Activated B cell treated with CpG ODN at 0.5 μM for 24 hours (primary cell): ENCODE data around the gene ZNF66. TPM values are rescaled to one million over a fixed set of nuclear protein-coding genes. Genes with fewer than 3 reads are reported as not detected.
"Not testable (repeated sequence)": the region's sequence is repeated elsewhere in the genome, so short reads cannot be mapped to it uniquely, and the experiment has no call there.

Source experiments
- ATAC-seq: fragments of 200-7000 bp; cut with Tn5 transposase; one replicate; pipeline ENCODE4 v1.10.0; 2021; ENCODE audit warnings: low read depth, mild to moderate bottlenecking, moderate library complexity
- CTCF ChIA-PET: fragments of 350-600 bp; sonication (Branson Sonifier 250); formaldehyde crosslinking; loops from one replicate; lab custom pipeline; 2021; ENCODE audit warnings: antibody characterized with exemption; lab: Charles Lee
- POLR2A ChIA-PET: fragments of 350-600 bp; sonication (Branson Sonifier 250); formaldehyde crosslinking; loops from one replicate; lab custom pipeline; 2021; ENCODE audit warnings: antibody characterized with exemption; lab: Charles Lee
- DNase-seq: peaks from one replicate; pipeline ENCODE4 v3.0.0; 2022
- H3K27ac Mint-ChIP-seq: one replicate; pipeline ENCODE4 v1.8.0; 2020; ENCODE audit warnings: mixed read lengths
- H3K27me3 Mint-ChIP-seq: one replicate; pipeline ENCODE4 v1.8.0; 2021; ENCODE audit warnings: mixed read lengths
- H3K36me3 Mint-ChIP-seq: one replicate; pipeline ENCODE4 v1.8.0; 2021; ENCODE audit warnings: low read depth, mixed read lengths
- H3K4me1 Mint-ChIP-seq: one replicate; pipeline ENCODE4 v1.8.0; 2021; ENCODE audit warnings: mixed read lengths
- H3K4me3 Mint-ChIP-seq: one replicate; pipeline ENCODE4 v1.8.0; 2020; ENCODE audit warnings: mild to moderate bottlenecking, mixed read lengths
- H3K9me3 Mint-ChIP-seq: one replicate; pipeline ENCODE4 v1.8.0; 2020; ENCODE audit warnings: mixed read lengths
- intact Hi-C: fragments of 100-400 bp; cut with micrococcal nuclease; formaldehyde crosslinking; loops from one replicate; pipeline ENCODE4 v1.15.1; 2024
- total RNA-seq: library from RNA; stranded (reverse); gene quantifications from 2 replicates; pipeline ENCODE4 v1.2.3, GENCODE V29; 2022
- TF ChIP-seq, protein P1 (sequence below): fragments of 200-600 bp; IDR thresholded peaks from one replicate; pipeline ENCODE4 v1.8.0; 2022; ENCODE audit warnings: antibody characterized with exemption, mild to moderate bottlenecking

ZNF66 gene
- 17.5 and 19.1 TPM in 2 replicates for total RNA-seq

DNA sequence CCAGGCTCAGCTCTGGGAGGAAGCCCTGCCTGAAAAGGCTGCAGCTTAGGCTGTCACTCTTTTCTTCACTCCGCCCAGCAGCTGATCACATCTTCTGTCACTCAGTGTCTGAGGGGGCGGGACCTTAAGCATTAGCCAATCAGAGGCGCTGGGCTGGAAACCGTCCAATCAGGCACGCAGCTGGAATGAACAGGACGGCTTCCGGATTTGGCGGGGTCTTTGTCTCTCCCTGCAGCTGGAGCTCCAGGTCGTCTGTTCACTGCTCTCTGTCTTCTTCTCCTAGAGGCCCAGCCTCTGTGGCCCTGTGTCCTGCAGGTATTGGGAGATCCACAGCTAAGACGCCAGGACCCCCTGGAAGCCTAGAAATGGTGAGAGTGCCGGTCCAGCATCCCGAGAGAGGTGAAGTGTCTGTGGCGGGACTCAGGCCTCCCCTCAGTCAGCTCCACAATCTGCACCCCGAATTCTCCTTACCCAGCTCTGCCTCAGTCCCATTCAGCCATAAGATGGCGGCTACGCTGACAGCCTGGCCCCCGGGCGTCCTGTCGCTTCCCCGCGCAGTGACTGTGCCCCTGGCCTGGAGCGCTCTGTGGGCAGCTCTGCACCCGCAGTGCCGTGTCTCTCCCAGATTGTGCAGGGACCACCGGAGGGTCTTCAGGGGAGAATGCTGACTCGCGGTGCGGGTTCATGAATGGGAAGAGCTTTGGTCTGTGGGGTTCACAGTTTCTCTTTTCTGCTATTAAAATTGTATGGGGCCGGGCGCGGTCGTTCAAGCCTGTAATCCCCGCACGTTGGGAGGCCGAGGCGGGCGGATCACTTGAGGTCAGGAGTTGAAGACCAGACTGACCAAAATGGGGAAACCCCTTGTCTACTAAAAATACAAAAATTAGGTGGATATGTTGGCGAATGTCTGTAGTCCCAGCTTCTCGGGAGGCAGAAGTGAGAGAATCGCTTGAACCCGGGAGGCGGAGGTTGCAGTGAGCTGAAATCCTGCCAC is at the start of gene ZNF66:
Gene ZNF66 (plus strand): TSS at position 222 of the 994 bp plus-strand sequence. CDS start 144 bp downstream, at position 366.
- ChIA-PET POLR2A (interaction anchor here (0.5 to 2.5 kb wide), 22 partner anchors 10 to 1112 kb away, joined by 3 to 33 read pairs (median 5); partner anchors contain the start of genes ATP13A1, ZNF100, ZNF429 and ZNF43), CTCF (no interaction called here)
- Mint-ChIP-seq H3K9me3 (no peaks in the 10 kb centered on the region), H3K27me3 (no peaks in the 10 kb centered on the region), H3K4me1 (peaks cover 10% of the 10 kb centered on the region), H3K27ac (peak within 1 kb of the TSS; percentile 91), H3K4me3 (peak within 1 kb of the TSS; percentile 98), H3K36me3 (peaks cover 27% of the 10 kb centered on the region)
- DNase-seq: peak; percentile 85
- ATAC-seq: peak; percentile 98
- TF ChIP-seq, protein P1, sequence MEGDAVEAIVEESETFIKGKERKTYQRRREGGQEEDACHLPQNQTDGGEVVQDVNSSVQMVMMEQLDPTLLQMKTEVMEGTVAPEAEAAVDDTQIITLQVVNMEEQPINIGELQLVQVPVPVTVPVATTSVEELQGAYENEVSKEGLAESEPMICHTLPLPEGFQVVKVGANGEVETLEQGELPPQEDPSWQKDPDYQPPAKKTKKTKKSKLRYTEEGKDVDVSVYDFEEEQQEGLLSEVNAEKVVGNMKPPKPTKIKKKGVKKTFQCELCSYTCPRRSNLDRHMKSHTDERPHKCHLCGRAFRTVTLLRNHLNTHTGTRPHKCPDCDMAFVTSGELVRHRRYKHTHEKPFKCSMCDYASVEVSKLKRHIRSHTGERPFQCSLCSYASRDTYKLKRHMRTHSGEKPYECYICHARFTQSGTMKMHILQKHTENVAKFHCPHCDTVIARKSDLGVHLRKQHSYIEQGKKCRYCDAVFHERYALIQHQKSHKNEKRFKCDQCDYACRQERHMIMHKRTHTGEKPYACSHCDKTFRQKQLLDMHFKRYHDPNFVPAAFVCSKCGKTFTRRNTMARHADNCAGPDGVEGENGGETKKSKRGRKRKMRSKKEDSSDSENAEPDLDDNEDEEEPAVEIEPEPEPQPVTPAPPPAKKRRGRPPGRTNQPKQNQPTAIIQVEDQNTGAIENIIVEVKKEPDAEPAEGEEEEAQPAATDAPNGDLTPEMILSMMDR: no peak
- intact Hi-C loops: loop anchor here (1.0 to 10.0 kb wide), 10 partner anchors 115 to 728 kb away; partner anchors contain the start of genes ZNF429, ZNF430, ZNF431 and ZNF626

- CTCF ChIA-PET, POLR2A ChIA-PET, ATAC-seq, DNase-seq, H3K27ac Mint-ChIP-seq, H3K9me3 Mint-ChIP-seq, H3K4me3 Mint-ChIP-seq, H3K27me3 Mint-ChIP-seq, intact Hi-C loops, H3K4me1 Mint-ChIP-seq, H3K36me3 Mint-ChIP-seq: not testable (repeated sequence)
Observed at GRCh38 chr19:20750169-20750568, 25.9 kb upstream of the ZNF66 start.

GRCh38 chr19:20752291-20752690 is 23.8 kb upstream of the ZNF66 start:
- ATAC-seq, H3K4me3 Mint-ChIP-seq, H3K9me3 Mint-ChIP-seq, H3K27me3 Mint-ChIP-seq, H3K36me3 Mint-ChIP-seq, H3K4me1 Mint-ChIP-seq, CTCF ChIA-PET, DNase-seq, POLR2A ChIA-PET, intact Hi-C loops, H3K27ac Mint-ChIP-seq: not testable (repeated sequence)

- H3K36me3 Mint-ChIP-seq, H3K27me3 Mint-ChIP-seq, CTCF ChIA-PET, POLR2A ChIA-PET, H3K4me3 Mint-ChIP-seq, ATAC-seq, DNase-seq, H3K4me1 Mint-ChIP-seq, H3K27ac Mint-ChIP-seq, intact Hi-C loops: not testable (repeated sequence)
- peaks cover 18% of the 10 kb centered on the region for H3K9me3 Mint-ChIP-seq
Observed at GRCh38 chr19:20769225-20769736, 6.8 kb upstream of the ZNF66 start.

- H3K36me3 Mint-ChIP-seq: peaks cover 70% of the 10 kb centered on the region
- CTCF ChIA-PET: no interaction called here
- H3K27ac Mint-ChIP-seq: peak overlapping the region; percentile 46
- POLR2A ChIA-PET: interaction anchor here (1.0 kb wide), 1 partner anchor 12 kb away, joined by 3 read pairs; the partner anchor contains the start of gene ZNF66
- H3K4me3 Mint-ChIP-seq: no peak overlapping the region
- DNase-seq (no peak), ATAC-seq (peak; percentile 61)
- H3K9me3 Mint-ChIP-seq: peaks cover 20% of the 10 kb centered on the region
- TF ChIP-seq, protein P1: no peak
- intact Hi-C loops: no loop called here
- H3K4me1 Mint-ChIP-seq: peaks cover 11% of the 10 kb centered on the region
- no peaks in the 10 kb centered on the region for H3K27me3 Mint-ChIP-seq
Observed at GRCh38 chr19:20787786-20788185, 11.7 kb downstream of the ZNF66 start.

- ATAC-seq: no peak
- H3K9me3 Mint-ChIP-seq: peaks cover 14% of the 10 kb centered on the region
- H3K27ac Mint-ChIP-seq: no peak overlapping the region
- H3K4me1 Mint-ChIP-seq: peaks cover 6% of the 10 kb centered on the region
- H3K36me3 Mint-ChIP-seq: peaks cover 70% of the 10 kb centered on the region
- intact Hi-C loops: no loop called here
- H3K27me3 Mint-ChIP-seq: no peaks in the 10 kb centered on the region
- ChIA-PET POLR2A (no interaction called here), CTCF (no interaction called here)
- H3K4me3 Mint-ChIP-seq: no peak overlapping the region
- DNase-seq: no peak
- TF ChIP-seq, protein P1: no peak
Observed at GRCh38 chr19:20791806-20792205, 15.7 kb downstream of the ZNF66 start.

DNA sequence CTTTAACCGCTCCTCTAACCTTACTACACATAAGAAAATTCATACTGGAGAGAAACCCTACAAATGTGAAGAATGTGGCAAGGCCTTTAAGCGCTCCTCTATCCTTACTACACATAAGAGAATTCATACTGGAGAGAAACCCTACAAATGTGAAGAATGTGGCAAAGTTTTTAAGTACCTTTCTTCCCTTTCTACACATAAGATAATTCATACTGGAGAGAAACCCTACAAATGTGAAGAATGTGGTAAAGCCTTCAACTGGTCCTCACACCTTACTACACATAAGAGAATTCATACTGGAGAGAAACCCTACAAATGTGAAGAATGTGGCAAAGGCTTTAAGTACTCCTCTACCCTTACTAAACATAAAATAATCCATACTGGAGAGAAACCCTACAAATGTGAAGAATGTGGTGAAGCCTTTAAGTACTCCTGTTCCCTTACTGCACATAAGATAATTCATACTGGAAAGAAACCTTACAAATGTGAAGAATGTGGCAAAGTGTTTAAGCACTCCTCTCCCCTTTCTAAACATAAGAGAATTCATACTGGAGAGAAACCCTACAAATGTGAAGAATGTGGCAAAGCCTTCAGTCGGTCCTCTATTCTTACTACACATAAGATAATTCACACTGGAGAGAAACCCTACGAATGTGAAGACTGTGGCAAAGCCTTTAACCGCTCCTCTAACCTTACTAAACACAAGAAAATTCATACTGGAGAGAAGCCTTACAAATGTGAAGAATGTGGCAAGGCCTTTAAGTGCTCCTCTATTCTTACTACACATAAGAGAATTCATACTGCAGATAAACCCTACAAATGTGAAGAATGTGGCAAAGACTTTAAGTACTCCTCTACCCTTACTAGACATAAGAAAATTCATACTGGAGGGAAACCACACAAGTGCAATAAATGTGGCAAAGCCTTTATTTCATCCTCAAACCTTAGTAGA is 30.5 kb downstream of the ZNF66 start:
- H3K4me3 Mint-ChIP-seq, H3K27ac Mint-ChIP-seq: not testable (repeated sequence)
- H3K36me3 Mint-ChIP-seq: peaks cover 68% of the 10 kb centered on the region

More for the DNA sequence above, 30.5 kb downstream of the ZNF66 start:
- DNase-seq, H3K27me3 Mint-ChIP-seq, ATAC-seq, H3K4me1 Mint-ChIP-seq, CTCF ChIA-PET, POLR2A ChIA-PET, intact Hi-C loops: not testable (repeated sequence)
- peaks cover 27% of the 10 kb centered on the region for H3K9me3 Mint-ChIP-seq
